Rectal smooth muscle tissue (tissue), 1 donor: ENCODE measurements around the gene CDYL2.
A peak's percentile ranks its signal among the peaks of the same experiment; 100 is the strongest.

Source experiments
- H3K27ac ChIP-seq: one replicate; pipeline ENCODE4 v1.7.0; 2013; ENCODE audit warnings: low read depth, low read length, inconsistent platforms
- H3K27me3 ChIP-seq: one replicate; pipeline ENCODE4 v1.7.0; 2013; ENCODE audit warnings: low read length; ENCODE audit not compliant: control insufficient read depth, insufficient read depth
- H3K36me3 ChIP-seq: one replicate; pipeline ENCODE4 v1.7.0; 2013; ENCODE audit warnings: low read length; ENCODE audit not compliant: control insufficient read depth, insufficient read depth
- H3K4me1 ChIP-seq: one replicate; pipeline ENCODE4 v1.7.0; 2013; ENCODE audit warnings: low read length; ENCODE audit not compliant: control insufficient read depth, insufficient read depth
- H3K4me3 ChIP-seq: one replicate; pipeline ENCODE4 v1.7.0; 2013; ENCODE audit warnings: low read length
- H3K9ac ChIP-seq: one replicate; pipeline ENCODE4 v1.7.0; 2013; ENCODE audit warnings: low read length

Gene CDYL2

DNA sequence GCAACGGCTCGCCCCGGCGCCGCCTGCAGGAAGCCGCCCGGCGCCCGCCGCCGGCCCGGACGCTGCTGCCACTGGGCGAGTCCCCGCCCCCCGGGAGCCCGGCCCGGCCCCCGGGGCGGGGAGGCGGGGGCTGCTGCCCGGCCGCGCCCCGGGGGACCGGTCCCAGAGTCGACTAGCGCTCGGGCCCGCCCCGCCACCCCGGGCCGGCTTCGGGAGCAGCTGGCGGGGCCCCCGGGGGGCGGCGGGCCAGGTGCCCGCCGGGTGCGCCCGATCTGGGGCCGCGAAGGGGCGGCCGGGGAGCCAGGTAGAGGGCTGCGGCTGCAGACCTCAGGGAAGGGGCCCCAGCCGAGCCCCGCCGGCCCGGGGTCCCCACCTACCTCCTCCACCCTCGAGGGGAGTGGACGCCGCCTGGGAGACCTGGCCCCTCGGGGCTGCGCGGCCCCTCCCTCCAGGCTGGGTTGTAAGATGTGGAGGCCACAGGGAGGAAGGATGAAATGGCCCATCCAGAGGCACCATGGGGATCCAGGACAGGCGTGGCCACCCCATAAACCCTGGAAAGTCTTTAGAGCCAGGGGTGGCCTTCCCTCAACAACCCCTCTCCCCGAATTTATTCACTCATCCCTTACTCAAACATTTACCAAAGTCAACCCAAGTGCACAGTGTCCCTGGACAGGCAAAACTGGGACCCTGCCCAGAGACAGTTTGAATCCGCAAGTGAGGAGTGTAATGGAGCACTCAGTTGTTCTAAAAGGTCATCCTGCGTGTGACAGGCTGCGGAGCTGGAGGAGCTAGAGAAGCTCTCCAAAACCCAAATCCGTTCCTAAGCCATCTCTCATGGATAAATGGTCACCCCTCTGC is at the start of gene CDYL2:
Gene CDYL2 (minus strand): TSS at position 73 of the 858 bp plus-strand sequence. CDS start 425 bp downstream, outside the sequence.
- Histone ChIP-seq H3K36me3 (no peaks in the 10 kb centered on the region), H3K9ac (no peak within 1 kb of the TSS), H3K4me3 (peak within 1 kb of the TSS; percentile 85), H3K4me1 (no peaks in the 10 kb centered on the region), H3K27ac (no peak within 1 kb of the TSS), H3K27me3 (no peaks in the 10 kb centered on the region)

- no peak overlapping the region for H3K4me3 ChIP-seq
- no peak overlapping the region for H3K9ac ChIP-seq
- no peaks in the 10 kb centered on the region for H3K36me3 ChIP-seq
- H3K27ac ChIP-seq = no peak overlapping the region
- H3K27me3 ChIP-seq = no peaks in the 10 kb centered on the region
- no peaks in the 10 kb centered on the region for H3K4me1 ChIP-seq
These were observed 48.0 kb upstream of the CDYL2 start for GRCh38 chr16:80852261-80852872.

GRCh38 chr16:80851831-80852230 is 47.4 kb upstream of the CDYL2 start:
- Histone ChIP-seq H3K27me3 (no peaks in the 10 kb centered on the region), H3K9ac (no peak overlapping the region), H3K4me1 (no peaks in the 10 kb centered on the region), H3K4me3 (no peak overlapping the region), H3K36me3 (no peaks in the 10 kb centered on the region), H3K27ac (no peak overlapping the region)

DNA sequence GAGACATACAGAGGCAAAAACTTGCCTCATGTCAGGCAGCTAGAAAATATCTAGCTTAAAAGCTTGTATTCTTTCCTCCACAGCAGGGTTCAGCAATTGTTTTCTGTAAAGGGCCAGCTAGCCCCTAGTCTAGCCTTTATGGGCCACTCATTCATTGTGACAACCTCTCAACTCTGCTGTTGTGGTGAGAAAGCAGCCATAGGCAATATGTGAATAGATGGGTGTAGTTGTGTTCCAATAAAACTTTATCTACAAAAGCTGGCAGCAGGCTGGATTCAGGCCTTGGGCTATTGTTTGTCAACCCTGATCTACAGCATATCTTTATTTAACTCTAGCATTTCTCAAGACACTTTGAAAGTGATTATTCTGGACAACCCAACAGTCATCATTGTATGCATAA is 46.4 kb upstream of the CDYL2 start:
- Histone ChIP-seq H3K27me3 (no peaks in the 10 kb centered on the region), H3K4me3 (no peak overlapping the region), H3K4me1 (no peaks in the 10 kb centered on the region), H3K9ac (no peak overlapping the region), H3K27ac (no peak overlapping the region), H3K36me3 (no peaks in the 10 kb centered on the region)

GRCh38 chr16:80848862-80849261 is 44.5 kb upstream of the CDYL2 start:
- Histone ChIP-seq H3K36me3 (no peaks in the 10 kb centered on the region), H3K9ac (no peak overlapping the region), H3K27ac (no peak overlapping the region)

GRCh38 chr16:80846680-80847079 is 42.3 kb upstream of the CDYL2 start:
- H3K4me3 ChIP-seq = no peak overlapping the region
- no peaks in the 10 kb centered on the region for H3K36me3 ChIP-seq
- H3K27me3 ChIP-seq = no peaks in the 10 kb centered on the region
- H3K9ac ChIP-seq = no peak overlapping the region
- no peaks in the 10 kb centered on the region for H3K4me1 ChIP-seq
- H3K27ac ChIP-seq = no peak overlapping the region

More at GRCh38 chr16:80848862-80849261, 44.5 kb upstream of the CDYL2 start:
- Histone ChIP-seq H3K4me1 (no peaks in the 10 kb centered on the region), H3K4me3 (no peak overlapping the region), H3K27me3 (no peaks in the 10 kb centered on the region)

DNA sequence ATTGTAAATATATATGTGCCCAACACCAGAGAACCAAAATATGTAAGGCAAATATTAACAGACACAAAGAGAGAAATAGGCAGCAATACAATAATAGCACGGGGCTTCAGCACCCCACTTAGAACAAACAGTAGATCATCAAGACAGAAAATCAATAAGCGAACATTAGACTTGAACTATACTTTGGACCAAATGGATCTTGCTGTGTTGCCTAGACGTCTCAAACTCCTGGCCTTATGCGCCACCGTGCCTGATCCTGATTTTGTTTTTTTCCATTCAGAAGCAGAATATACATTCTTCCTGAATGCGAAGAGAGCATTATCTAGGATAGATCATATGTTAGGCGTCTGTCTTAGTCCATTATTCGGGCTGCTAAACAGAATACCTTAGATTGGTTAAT is 41.9 kb upstream of the CDYL2 start:
- Histone ChIP-seq H3K4me1 (no peaks in the 10 kb centered on the region), H3K36me3 (no peaks in the 10 kb centered on the region), H3K9ac (no peak overlapping the region), H3K4me3 (no peak overlapping the region), H3K27ac (no peak overlapping the region), H3K27me3 (no peaks in the 10 kb centered on the region)

- Histone ChIP-seq H3K27me3 (no peaks in the 10 kb centered on the region), H3K36me3 (no peaks in the 10 kb centered on the region), H3K4me3 (no peak overlapping the region), H3K9ac (no peak overlapping the region), H3K27ac (no peak overlapping the region), H3K4me1 (no peaks in the 10 kb centered on the region)
These were observed 40.0 kb upstream of the CDYL2 start for GRCh38 chr16:80844395-80844794.

DNA sequence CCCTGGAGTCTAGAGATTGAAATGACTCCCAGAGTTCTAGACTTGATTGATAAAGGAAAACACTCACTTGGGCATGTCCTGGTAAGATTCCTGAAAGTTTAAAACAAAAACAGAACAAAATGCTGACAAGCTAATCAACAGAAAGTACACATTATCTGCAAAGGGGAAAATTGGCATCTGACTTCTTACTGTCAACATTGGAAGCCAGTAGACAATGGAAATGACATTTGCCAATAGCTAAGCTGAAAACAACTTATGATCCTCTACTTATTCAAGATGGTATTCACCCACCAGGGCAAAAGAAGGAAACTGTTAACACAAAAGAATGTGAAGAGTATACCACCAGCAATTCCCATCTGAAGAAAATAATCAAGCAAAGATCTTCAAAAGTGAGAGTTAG is 36.8 kb upstream of the CDYL2 start:
- no peak overlapping the region for H3K4me3 ChIP-seq
- no peaks in the 10 kb centered on the region for H3K4me1 ChIP-seq
- no peaks in the 10 kb centered on the region for H3K36me3 ChIP-seq
- no peak overlapping the region for H3K27ac ChIP-seq
- no peak overlapping the region for H3K9ac ChIP-seq
- H3K27me3 ChIP-seq = no peaks in the 10 kb centered on the region

DNA sequence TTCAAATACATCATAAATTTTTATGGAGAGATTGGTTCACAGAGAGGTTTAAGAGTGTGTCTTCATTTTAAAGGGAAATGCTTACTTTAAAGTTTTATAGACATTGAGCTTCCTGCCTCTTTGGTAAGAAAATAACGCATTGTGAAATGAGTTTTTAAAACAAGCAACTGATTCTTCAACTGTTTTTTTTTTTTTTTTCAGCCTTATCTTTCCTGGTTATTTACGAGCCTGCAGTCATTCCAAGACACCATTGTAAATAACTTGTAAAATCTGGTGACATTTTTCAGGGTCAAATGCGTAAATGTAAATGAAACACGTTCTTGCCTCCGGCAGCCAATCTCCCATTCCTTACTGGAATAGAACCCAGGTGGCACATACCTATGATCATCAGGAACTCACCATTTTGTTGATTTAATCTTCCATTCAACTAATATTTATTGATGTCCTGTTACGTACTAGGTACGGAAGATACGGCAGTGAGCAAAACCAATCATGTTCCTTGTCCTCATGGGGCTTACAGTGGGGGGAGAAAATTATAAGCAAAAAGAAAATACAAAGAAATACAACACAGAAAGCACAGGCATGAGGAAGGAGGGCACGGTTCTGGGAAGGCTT is 33.2 kb upstream of the CDYL2 start:
- H3K9ac ChIP-seq = no peak overlapping the region
- no peak overlapping the region for H3K4me3 ChIP-seq
- no peak overlapping the region for H3K27ac ChIP-seq
- H3K27me3 ChIP-seq = no peaks in the 10 kb centered on the region
- no peaks in the 10 kb centered on the region for H3K4me1 ChIP-seq
- no peaks in the 10 kb centered on the region for H3K36me3 ChIP-seq

- no peaks in the 10 kb centered on the region for H3K27me3 ChIP-seq
- no peak overlapping the region for H3K27ac ChIP-seq
These were observed 32.4 kb upstream of the CDYL2 start for GRCh38 chr16:80836846-80837245.

GRCh38 chr16:80836202-80836601 is 31.8 kb upstream of the CDYL2 start:
- Histone ChIP-seq H3K4me1 (no peaks in the 10 kb centered on the region), H3K27ac (no peak overlapping the region), H3K9ac (no peak overlapping the region), H3K36me3 (no peaks in the 10 kb centered on the region), H3K4me3 (no peak overlapping the region), H3K27me3 (no peaks in the 10 kb centered on the region)

More at GRCh38 chr16:80836846-80837245, 32.4 kb upstream of the CDYL2 start:
- Histone ChIP-seq H3K4me1 (no peaks in the 10 kb centered on the region), H3K4me3 (no peak overlapping the region), H3K36me3 (no peaks in the 10 kb centered on the region), H3K9ac (no peak overlapping the region)
